GM12878 (cell line): ENCODE results near the gene RASGEF1B. TPM values are rescaled to one million over a fixed set of nuclear protein-coding genes. Genes with fewer than 3 reads are reported as not detected.
A peak's percentile ranks its signal among the peaks of the same experiment; 100 is the strongest.

Experiments used
- ATAC-seq: fragments of 200-7000 bp; cut with Tn5 transposase; 3 replicates; pipeline ENCODE4 v1.9.1; 2020; ENCODE audit warnings: mild to moderate bottlenecking, moderate library complexity
- BruUV-seq: library from RNA; stranded (reverse); fragments of 400-500 nt; replicated peaks from 2 replicates; lab custom pipeline; 2021; lab: Mats Ljungman, UMichigan
- CTCF ChIA-PET: fragments of 300-600 bp; sonication (Branson Sonifier 250); formaldehyde crosslinking; extraction: SDS; loops from one replicate; lab custom pipeline; 2021; ENCODE audit warnings: inconsistent platforms; lab: Yijun Ruan, JAX
- POLR2A ChIA-PET: fragments of 350-600 bp; formaldehyde crosslinking; extraction: SDS; loops from one replicate; lab custom pipeline; 2021; ENCODE audit warnings: inconsistent platforms; lab: Charles Lee
- RAD21 ChIA-PET: fragments of 300-600 bp; sonication (Branson Sonifier 250); formaldehyde crosslinking; loops from one replicate; lab custom pipeline; 2023; ENCODE audit warnings: antibody characterized with exemption; ENCODE audit not compliant: unreplicated experiment; lab: Charles Lee
- SMC1A ChIA-PET: fragments of 300-600 bp; sonication (Branson Sonifier 250); formaldehyde crosslinking; loops from one replicate; lab custom pipeline; 2023; ENCODE audit not compliant: unreplicated experiment, uncharacterized antibody; lab: Charles Lee
- DNase-seq: peaks from one replicate; pipeline ENCODE4 v3.0.0-alpha.2; 2011; ENCODE audit warnings: low read depth, low spot score
- FAIRE-seq: peaks from 3 replicates; lab custom pipeline; 2011; peaks lifted over from hg19 to GRCh38; lab: Jason Lieb, UNC
- H2AFZ ChIP-seq: 2 replicates; pipeline ENCODE4 v1.6.0; 2011; ENCODE audit warnings: low read depth, low read length, control low read depth; ENCODE audit not compliant: control insufficient read depth
- H3K27ac ChIP-seq: 2 replicates; pipeline ENCODE4 v1.5.1; 2011; ENCODE audit warnings: control low read depth; ENCODE audit not compliant: control insufficient read depth, insufficient read depth
- H3K27me3 ChIP-seq, 2 experiments: replicated peaks in 1 of 2; 2 replicates each; pipeline versions ENCODE4 v1.6.0 to v1.6.1; 2011; ENCODE audit warnings: low read length in 1 of 2; ENCODE audit not compliant: control insufficient read depth in 2 of 2, insufficient read depth in 2 of 2
- H3K36me3 ChIP-seq, 2 experiments: 2 replicates each; pipeline ENCODE4 v1.5.1; 2011; ENCODE audit warnings: low read length in 1 of 2; ENCODE audit not compliant: control insufficient read depth in 2 of 2, insufficient read depth in 2 of 2
- H3K4me1 ChIP-seq: 2 replicates; pipeline ENCODE4 v1.6.1; 2011; ENCODE audit warnings: mild to moderate bottlenecking, low read length, moderate library complexity, mixed read lengths; ENCODE audit not compliant: control insufficient read depth, insufficient read depth
- H3K4me2 ChIP-seq: 2 replicates; pipeline ENCODE4 v1.6.0; 2011; ENCODE audit warnings: control low read depth; ENCODE audit not compliant: control insufficient read depth, insufficient read depth
- H3K4me3 ChIP-seq: fragments of 200-600 bp; sonication (generic); 2 replicates; pipeline ENCODE4 v1.5.1; 2016
- H3K79me2 ChIP-seq: 2 replicates; pipeline ENCODE4 v1.6.0; 2011; ENCODE audit warnings: low read length; ENCODE audit not compliant: control insufficient read depth, insufficient read depth
- H3K9ac ChIP-seq: 2 replicates; pipeline ENCODE4 v1.8.0; 2011; ENCODE audit warnings: low read length, control low read depth, mixed read lengths; ENCODE audit not compliant: control insufficient read depth, insufficient read depth
- H3K9me3 ChIP-seq: replicated peaks from 3 replicates; pipeline ENCODE4 v1.5.1; 2011; ENCODE audit warnings: mild to moderate bottlenecking, low read length; ENCODE audit not compliant: control insufficient read depth, insufficient read depth
- H4K20me1 ChIP-seq: 2 replicates; pipeline ENCODE4 v1.6.0; 2011; ENCODE audit not compliant: control insufficient read depth, insufficient read depth
- CHD1 ChIP-seq: IDR thresholded peaks from 2 replicates; pipeline ENCODE4 v1.6.1; 2012; ENCODE audit warnings: low read depth, low read length, improper control_type of control experiment
- ETV6 ChIP-seq, 2 experiments: fragments of 450-650 bp in 1 of 2; IDR thresholded peaks in 1 of 2; conservative IDR thresholded peaks in 1 of 2; 2 replicates each; pipeline ENCODE4 v1.6.1; 2014; ENCODE audit warnings: antibody characterized with exemption in 1 of 2, borderline replicate concordance in 1 of 2, low read depth in 1 of 2, mild to moderate bottlenecking in 1 of 2, moderate library complexity in 1 of 2
- RUNX3 ChIP-seq: IDR thresholded peaks from 2 replicates; pipeline ENCODE4 v1.6.1; 2012; ENCODE audit warnings: low read length, inconsistent platforms
- SP1 ChIP-seq: IDR thresholded peaks from one replicate; pipeline ENCODE4 v1.6.1; 2011; ENCODE audit warnings: low read depth, low read length
- SRF ChIP-seq, 2 experiments: IDR thresholded peaks; 2 replicates each; pipeline ENCODE4 v1.6.1; 2011; ENCODE audit warnings: low read depth in 2 of 2, low read length in 2 of 2, mild to moderate bottlenecking in 1 of 2, moderate library complexity in 1 of 2
- TCF3 ChIP-seq: IDR thresholded peaks from 2 replicates; pipeline ENCODE4 v1.6.1; 2012; ENCODE audit warnings: low read depth, mild to moderate bottlenecking, low read length, borderline replicate concordance; ENCODE audit not compliant: insufficient read depth
- WGBS: methylation state at CpG from one replicate; pipeline ENCODE4 v1.1.6; 2016; ENCODE audit warnings: low lambda C conversion rate; ENCODE audit not compliant: insufficient replicate concordance, insufficient coverage; ENCODE audit errors: missing lambda C conversion rate; 5-methylcytosine and 5-hydroxymethylcytosine counted together
- in situ Hi-C: fragments of 300-500 bp; cut with MboI; formaldehyde crosslinking; loops from 9 replicates; pipeline ENCODE4 v1.14.3; 2018; ENCODE audit warnings: mixed read lengths
- intact Hi-C: fragments of 100-400 bp; cut with micrococcal nuclease; formaldehyde crosslinking; loops from one replicate; pipeline ENCODE4 v1.14.2; 2022; ENCODE audit not compliant: unreplicated experiment
- polyA plus RNA-seq, 11 experiments: library from polyadenylated mRNA; depleted of rRNA in 4 of 11; unstranded in 6 of 11; stranded (reverse) in 5 of 11; fragments of >200 nt; fragmentation: Nextera tagmentation in 4 of 11; fragmentation: Illumina TruSeq in 1 of 11; extraction: Ambion mirVana in 4 of 11; extraction: Trizol in 1 of 11; gene quantifications; 1 replicate in 1 of 11; 2 replicates in 10 of 11; pipeline versions ENCODE4 v1.2.1 to v1.2.3, GENCODE V29; 2011 to 2016; ENCODE audit warnings: inconsistent platforms in 2 of 11, missing spikeins in 2 of 11, low read depth in 1 of 11
- total RNA-seq, 4 experiments: library from RNA; depleted of rRNA in 3 of 4; stranded (reverse); fragments of >200 nt in 3 of 4; fragmentation: Illumina TruSeq in 1 of 4; extraction: Trizol in 1 of 4; gene quantifications; 2 replicates each; pipeline versions ENCODE4 v1.2.1 to v1.2.3, GENCODE V29; 2013 to 2021
- TF ChIP-seq, protein P1 (sequence below): fragments of 450-650 bp; formaldehyde crosslinking; IDR thresholded peaks from 2 replicates; pipeline ENCODE4 v1.4.0; 2020; ENCODE audit warnings: mild to moderate bottlenecking, moderate library complexity
- TF ChIP-seq, protein P2 (sequence below): fragments of 450-650 bp; IDR thresholded peaks from 2 replicates; pipeline ENCODE4 v1.6.1; 2017; ENCODE audit warnings: antibody characterized with exemption, mild to moderate bottlenecking, moderate library complexity
- TF ChIP-seq, protein P3 (sequence below): fragments of 450-650 bp; IDR thresholded peaks from 2 replicates; pipeline ENCODE4 v1.6.1; 2016; ENCODE audit warnings: mild to moderate bottlenecking

The RASGEF1B gene
- total and polyA plus RNA-seq, 10 of the 15 experiments (the other 5 are each of a cell fraction or from before 2014, with no cell fraction given), result 0.03 to 0.24 (median 0.10) TPM; not detected in 2

DNA sequence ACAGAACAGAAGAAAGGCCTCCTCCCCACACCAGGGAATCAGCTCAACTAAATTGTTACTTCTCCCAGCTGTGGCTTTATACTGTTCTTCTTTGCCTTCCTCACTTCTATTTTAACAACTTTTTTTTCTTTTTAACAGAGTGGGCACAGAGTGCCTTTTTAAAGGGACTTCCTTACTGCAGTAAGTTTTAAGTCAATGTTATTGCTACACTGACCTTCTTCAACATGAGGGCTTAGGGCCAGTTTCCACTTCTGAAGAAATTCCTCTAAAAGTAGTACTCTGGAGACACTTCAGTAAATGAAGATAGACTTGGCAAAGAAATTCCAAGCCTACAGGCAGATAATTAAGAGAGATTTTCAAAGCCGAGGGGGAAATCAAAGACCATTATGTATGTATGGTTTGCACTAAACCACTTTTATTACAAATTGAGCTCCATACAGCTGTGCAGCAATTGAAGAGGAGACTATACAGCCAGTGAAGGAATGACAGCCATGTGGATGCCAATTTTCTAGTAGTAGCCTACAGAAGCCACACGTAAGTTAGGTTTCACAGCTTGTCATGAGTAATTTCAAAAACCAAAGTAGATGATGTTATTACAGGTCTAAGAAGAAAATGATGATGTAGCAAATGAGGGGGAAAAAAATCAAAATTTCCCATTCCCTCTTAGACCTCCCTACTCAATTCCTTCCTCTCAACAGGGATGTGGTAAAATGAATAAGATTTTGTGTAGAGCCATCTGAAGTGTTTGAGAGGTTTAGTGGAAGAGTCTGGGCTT, 36.9 kb upstream of the RASGEF1B start:
- intact Hi-C loops (loop anchor here (5.0 kb wide), 1 partner anchor 54 kb away; no protein-coding TSS in a partner anchor), in situ Hi-C loops (no loop called here)
- H3K9ac ChIP-seq, result no peak overlapping the region
- H3K4me1 ChIP-seq, result no peaks in the 10 kb centered on the region
- no peaks in the 10 kb centered on the region for H3K36me3 ChIP-seq
- 0 out of 3 replicates have a peak, but pooled peaks have one; percentile 19 for ATAC-seq
- H3K4me2 ChIP-seq, result no peak overlapping the region
- H3K9me3 ChIP-seq, result no peaks in the 10 kb centered on the region
- BruUV-seq, result no TSS peak
- no peaks in the 10 kb centered on the region; a peak in 1 of 4 replicates for H3K27me3 ChIP-seq
- POLR2A ChIA-PET, result no interaction called here
- H3K27ac ChIP-seq, result no peak overlapping the region
- RAD21 ChIA-PET, result no interaction called here
- TF ChIP-seq TCF3, result no peak
- TF ChIP-seq, protein P1, sequence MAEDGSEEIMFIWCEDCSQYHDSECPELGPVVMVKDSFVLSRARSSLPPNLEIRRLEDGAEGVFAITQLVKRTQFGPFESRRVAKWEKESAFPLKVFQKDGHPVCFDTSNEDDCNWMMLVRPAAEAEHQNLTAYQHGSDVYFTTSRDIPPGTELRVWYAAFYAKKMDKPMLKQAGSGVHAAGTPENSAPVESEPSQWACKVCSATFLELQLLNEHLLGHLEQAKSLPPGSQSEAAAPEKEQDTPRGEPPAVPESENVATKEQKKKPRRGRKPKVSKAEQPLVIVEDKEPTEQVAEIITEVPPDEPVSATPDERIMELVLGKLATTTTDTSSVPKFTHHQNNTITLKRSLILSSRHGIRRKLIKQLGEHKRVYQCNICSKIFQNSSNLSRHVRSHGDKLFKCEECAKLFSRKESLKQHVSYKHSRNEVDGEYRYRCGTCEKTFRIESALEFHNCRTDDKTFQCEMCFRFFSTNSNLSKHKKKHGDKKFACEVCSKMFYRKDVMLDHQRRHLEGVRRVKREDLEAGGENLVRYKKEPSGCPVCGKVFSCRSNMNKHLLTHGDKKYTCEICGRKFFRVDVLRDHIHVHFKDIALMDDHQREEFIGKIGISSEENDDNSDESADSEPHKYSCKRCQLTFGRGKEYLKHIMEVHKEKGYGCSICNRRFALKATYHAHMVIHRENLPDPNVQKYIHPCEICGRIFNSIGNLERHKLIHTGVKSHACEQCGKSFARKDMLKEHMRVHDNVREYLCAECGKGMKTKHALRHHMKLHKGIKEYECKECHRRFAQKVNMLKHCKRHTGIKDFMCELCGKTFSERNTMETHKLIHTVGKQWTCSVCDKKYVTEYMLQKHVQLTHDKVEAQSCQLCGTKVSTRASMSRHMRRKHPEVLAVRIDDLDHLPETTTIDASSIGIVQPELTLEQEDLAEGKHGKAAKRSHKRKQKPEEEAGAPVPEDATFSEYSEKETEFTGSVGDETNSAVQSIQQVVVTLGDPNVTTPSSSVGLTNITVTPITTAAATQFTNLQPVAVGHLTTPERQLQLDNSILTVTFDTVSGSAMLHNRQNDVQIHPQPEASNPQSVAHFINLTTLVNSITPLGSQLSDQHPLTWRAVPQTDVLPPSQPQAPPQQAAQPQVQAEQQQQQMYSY (CRISPR knock-in tag), result no peak
- no peak for TF ChIP-seq SRF (IDR thresholded peaks at IDR 0.05; ENCODE audit: low read depth in 2 of 2, low read length in 2 of 2)
- TF ChIP-seq, protein P2, sequence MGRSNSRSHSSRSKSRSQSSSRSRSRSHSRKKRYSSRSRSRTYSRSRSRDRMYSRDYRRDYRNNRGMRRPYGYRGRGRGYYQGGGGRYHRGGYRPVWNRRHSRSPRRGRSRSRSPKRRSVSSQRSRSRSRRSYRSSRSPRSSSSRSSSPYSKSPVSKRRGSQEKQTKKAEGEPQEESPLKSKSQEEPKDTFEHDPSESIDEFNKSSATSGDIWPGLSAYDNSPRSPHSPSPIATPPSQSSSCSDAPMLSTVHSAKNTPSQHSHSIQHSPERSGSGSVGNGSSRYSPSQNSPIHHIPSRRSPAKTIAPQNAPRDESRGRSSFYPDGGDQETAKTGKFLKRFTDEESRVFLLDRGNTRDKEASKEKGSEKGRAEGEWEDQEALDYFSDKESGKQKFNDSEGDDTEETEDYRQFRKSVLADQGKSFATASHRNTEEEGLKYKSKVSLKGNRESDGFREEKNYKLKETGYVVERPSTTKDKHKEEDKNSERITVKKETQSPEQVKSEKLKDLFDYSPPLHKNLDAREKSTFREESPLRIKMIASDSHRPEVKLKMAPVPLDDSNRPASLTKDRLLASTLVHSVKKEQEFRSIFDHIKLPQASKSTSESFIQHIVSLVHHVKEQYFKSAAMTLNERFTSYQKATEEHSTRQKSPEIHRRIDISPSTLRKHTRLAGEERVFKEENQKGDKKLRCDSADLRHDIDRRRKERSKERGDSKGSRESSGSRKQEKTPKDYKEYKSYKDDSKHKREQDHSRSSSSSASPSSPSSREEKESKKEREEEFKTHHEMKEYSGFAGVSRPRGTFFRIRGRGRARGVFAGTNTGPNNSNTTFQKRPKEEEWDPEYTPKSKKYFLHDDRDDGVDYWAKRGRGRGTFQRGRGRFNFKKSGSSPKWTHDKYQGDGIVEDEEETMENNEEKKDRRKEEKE, result no peak
- TF ChIP-seq RUNX3, result peak; percentile 35; the same call in 1 of the 2 replicates
- TF ChIP-seq, protein P3, sequence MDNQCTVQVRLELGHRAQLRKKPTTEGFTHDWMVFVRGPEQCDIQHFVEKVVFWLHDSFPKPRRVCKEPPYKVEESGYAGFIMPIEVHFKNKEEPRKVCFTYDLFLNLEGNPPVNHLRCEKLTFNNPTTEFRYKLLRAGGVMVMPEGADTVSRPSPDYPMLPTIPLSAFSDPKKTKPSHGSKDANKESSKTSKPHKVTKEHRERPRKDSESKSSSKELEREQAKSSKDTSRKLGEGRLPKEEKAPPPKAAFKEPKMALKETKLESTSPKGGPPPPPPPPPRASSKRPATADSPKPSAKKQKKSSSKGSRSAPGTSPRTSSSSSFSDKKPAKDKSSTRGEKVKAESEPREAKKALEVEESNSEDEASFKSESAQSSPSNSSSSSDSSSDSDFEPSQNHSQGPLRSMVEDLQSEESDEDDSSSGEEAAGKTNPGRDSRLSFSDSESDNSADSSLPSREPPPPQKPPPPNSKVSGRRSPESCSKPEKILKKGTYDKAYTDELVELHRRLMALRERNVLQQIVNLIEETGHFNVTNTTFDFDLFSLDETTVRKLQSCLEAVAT, result no peak
- TF ChIP-seq SP1, result no peak
- no peak for TF ChIP-seq ETV6 (conservative IDR thresholded peaks at IDR 0.05 in 1 of 2, IDR thresholded peaks at IDR 0.05 in 1 of 2; ENCODE audit: borderline replicate concordance in 1 of 2, low read depth in 1 of 2)
- no peak for TF ChIP-seq CHD1
- H4K20me1 ChIP-seq, result no peaks in the 10 kb centered on the region
- no peak for DNase-seq
- H2AFZ ChIP-seq, result no peak overlapping the region
- WGBS, result 27% methylated on average over 2 of the region's 2 CpGs
- H3K4me3 ChIP-seq, result no peak overlapping the region
- H3K79me2 ChIP-seq, result no peaks in the 10 kb centered on the region
- CTCF ChIA-PET, result no interaction called here
- FAIRE-seq, result no peak
- SMC1A ChIA-PET, result interaction anchor here (1.7 kb wide), 1 partner anchor 10 kb away, joined by 5 read pairs; no protein-coding TSS in a partner anchor
